Left hindlimb (tissue), 1 donor: ENCODE results near the gene IER5.

Source experiments
- DNase-seq: peaks from one replicate; pipeline ENCODE4 v3.0.0-alpha.2; 2018

The IER5 gene

GRCh38 chr1:181077576-181078242, 10.8 kb upstream of the IER5 start:
- no peak for DNase-seq

- no peak for DNase-seq
Observed at GRCh38 chr1:181079382-181079781, 9.1 kb upstream of the IER5 start.

GRCh38 chr1:181079920-181080319, 8.6 kb upstream of the IER5 start:
- no peak for DNase-seq

- DNase-seq, result no peak
Observed at GRCh38 chr1:181080556-181080955, 7.9 kb upstream of the IER5 start.

- no peak for DNase-seq
Observed at GRCh38 chr1:181081395-181081794, 7.1 kb upstream of the IER5 start.

GRCh38 chr1:181083842-181084605, 4.5 kb upstream of the IER5 start:
- no peak for DNase-seq

GRCh38 chr1:181084606-181084969, 3.9 kb upstream of the IER5 start:
- no peak for DNase-seq

- DNase-seq, result no peak
Observed at GRCh38 chr1:181086091-181086490, 2.4 kb upstream of the IER5 start.

- DNase-seq, result no peak
Observed at GRCh38 chr1:181086926-181087325, 1.6 kb upstream of the IER5 start.

GRCh38 chr1:181087400-181087901, 1.0 kb upstream of the IER5 start:
- no peak for DNase-seq

- DNase-seq, result no peak
Observed at GRCh38 chr1:181089017-181089675, 646 bp downstream of the IER5 start.

- DNase-seq, result peak; percentile 72
Observed at GRCh38 chr1:181089676-181090544, 1.4 kb downstream of the IER5 start.

GRCh38 chr1:181090641-181091126, 2.2 kb downstream of the IER5 start:
- DNase-seq, result no peak

GRCh38 chr1:181091309-181092040, 3.0 kb downstream of the IER5 start:
- DNase-seq, result no peak

GRCh38 chr1:181092056-181092455, 3.6 kb downstream of the IER5 start:
- DNase-seq, result no peak

- DNase-seq, result no peak
Observed at GRCh38 chr1:181092883-181093458, 4.5 kb downstream of the IER5 start.

GRCh38 chr1:181094416-181095212, 6.1 kb downstream of the IER5 start:
- peak; percentile 55 for DNase-seq

- DNase-seq, result no peak
Observed at GRCh38 chr1:181095260-181095659, 6.8 kb downstream of the IER5 start.

- no peak for DNase-seq
Observed at GRCh38 chr1:181095763-181096184, 7.3 kb downstream of the IER5 start.

- no peak for DNase-seq
Observed at GRCh38 chr1:181097242-181097641, 8.7 kb downstream of the IER5 start.
